Peyer's patch (tissue), 4 donors: ENCODE data around the gene YDJC.

Experiments
- POLR2A ChIP-seq, 2 donors: fragments of 450-650 bp; IDR thresholded peaks; one replicate each; pipeline ENCODE4 v1.5.1; 2017; ENCODE audit warnings: antibody characterized with exemption in 2 of 2, mild to moderate bottlenecking in 2 of 2, moderate library complexity in 2 of 2
- TF ChIP-seq, protein P1 (sequence below), 6 experiments: fragments of 450-650 bp in 4 of 6; fragments of 200-600 bp in 2 of 6; sonication (generic) in 1 of 6; IDR thresholded peaks; one replicate each; pipeline ENCODE4 v1.5.1; 2017 to 2019; ENCODE audit warnings: antibody characterized with exemption in 6 of 6, mild to moderate bottlenecking in 3 of 6, moderate library complexity in 1 of 6

DNA sequence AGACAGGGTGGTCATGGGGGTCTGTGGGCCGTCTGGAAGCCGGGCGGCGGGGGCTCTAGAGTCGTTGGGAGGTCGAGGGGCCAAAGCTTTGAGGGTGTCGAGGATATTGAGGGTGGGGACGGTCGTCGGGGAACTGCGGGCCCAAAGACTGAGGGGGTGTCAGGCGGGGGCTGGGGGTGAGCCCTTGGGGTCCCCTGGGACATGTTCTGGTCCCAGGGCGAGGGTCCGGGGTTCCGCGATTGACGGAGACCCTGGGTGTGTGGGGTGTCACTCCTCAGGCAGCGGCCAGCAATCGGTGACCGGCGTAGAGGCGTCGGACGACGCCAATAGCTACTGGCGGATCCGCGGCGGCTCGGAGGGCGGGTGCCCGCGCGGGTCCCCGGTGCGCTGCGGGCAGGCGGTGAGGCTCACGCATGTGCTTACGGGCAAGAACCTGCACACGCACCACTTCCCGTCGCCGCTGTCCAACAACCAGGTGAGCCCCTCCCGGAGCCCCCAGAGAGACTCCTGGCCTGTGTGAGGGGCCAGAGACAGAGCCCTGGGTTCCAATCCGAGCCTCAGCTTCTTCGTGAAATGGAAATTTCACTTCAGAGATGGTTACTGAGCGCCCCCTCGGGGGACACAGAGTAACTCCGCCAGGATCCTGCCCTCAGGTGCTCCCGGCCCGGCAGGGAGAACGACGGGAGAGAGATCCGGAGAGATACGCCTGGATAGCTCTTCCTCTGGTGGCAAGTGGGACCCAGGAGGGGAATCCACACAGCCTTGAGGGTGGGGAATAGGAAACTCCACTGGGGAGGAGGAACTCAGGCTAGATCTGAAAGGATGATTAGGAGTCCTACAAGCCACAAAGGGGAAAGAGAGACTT lies 13.0 kb upstream of the YDJC start:
- TF ChIP-seq, protein P1, sequence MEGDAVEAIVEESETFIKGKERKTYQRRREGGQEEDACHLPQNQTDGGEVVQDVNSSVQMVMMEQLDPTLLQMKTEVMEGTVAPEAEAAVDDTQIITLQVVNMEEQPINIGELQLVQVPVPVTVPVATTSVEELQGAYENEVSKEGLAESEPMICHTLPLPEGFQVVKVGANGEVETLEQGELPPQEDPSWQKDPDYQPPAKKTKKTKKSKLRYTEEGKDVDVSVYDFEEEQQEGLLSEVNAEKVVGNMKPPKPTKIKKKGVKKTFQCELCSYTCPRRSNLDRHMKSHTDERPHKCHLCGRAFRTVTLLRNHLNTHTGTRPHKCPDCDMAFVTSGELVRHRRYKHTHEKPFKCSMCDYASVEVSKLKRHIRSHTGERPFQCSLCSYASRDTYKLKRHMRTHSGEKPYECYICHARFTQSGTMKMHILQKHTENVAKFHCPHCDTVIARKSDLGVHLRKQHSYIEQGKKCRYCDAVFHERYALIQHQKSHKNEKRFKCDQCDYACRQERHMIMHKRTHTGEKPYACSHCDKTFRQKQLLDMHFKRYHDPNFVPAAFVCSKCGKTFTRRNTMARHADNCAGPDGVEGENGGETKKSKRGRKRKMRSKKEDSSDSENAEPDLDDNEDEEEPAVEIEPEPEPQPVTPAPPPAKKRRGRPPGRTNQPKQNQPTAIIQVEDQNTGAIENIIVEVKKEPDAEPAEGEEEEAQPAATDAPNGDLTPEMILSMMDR (IDR thresholded peaks at IDR 0.05) = peak in 5 of 6 experiments; percentile 45 to 68 (median 60)
- no peak for TF ChIP-seq POLR2A (IDR thresholded peaks at IDR 0.05)
